Amniotic stem cell (primary cell): ENCODE results near the gene CCDC88C.
"Not testable (repeated sequence)": the region's sequence is repeated elsewhere in the genome, so short reads cannot be mapped to it uniquely, and the experiment has no call there.

Experiments
- DNase-seq: peaks from one replicate; lab custom pipeline; 2025; lab: John Stamatoyannopoulos, UW

The CCDC88C gene

GRCh38 chr14:91269076-91269991 lies 148.3 kb downstream of the CCDC88C start:
- no peak for DNase-seq

- DNase-seq: no peak
These were observed 149.6 kb downstream of the CCDC88C start for GRCh38 chr14:91267965-91268437.

DNA sequence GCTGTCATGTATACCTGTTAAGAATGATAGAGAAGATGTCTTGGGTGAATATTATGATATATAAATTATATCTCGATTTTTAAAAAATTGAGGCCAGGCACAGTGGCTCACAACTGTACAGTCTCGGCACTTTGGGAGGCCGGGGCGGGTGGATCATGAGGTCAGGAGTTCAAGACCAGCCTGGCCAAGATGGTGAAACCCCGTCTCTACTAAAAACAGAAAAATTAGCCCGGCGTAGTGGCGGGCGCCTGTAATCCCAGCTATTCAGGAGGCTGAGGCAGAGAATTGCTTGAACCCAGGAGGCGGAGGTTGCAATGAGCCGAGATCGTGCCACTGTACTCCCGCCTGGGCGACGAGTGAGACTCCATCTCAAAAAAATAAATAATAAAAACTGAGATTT lies 151.3 kb downstream of the CCDC88C start:
- DNase-seq: not testable (repeated sequence)

GRCh38 chr14:91265404-91265803 lies 152.2 kb downstream of the CCDC88C start:
- no peak for DNase-seq

DNA sequence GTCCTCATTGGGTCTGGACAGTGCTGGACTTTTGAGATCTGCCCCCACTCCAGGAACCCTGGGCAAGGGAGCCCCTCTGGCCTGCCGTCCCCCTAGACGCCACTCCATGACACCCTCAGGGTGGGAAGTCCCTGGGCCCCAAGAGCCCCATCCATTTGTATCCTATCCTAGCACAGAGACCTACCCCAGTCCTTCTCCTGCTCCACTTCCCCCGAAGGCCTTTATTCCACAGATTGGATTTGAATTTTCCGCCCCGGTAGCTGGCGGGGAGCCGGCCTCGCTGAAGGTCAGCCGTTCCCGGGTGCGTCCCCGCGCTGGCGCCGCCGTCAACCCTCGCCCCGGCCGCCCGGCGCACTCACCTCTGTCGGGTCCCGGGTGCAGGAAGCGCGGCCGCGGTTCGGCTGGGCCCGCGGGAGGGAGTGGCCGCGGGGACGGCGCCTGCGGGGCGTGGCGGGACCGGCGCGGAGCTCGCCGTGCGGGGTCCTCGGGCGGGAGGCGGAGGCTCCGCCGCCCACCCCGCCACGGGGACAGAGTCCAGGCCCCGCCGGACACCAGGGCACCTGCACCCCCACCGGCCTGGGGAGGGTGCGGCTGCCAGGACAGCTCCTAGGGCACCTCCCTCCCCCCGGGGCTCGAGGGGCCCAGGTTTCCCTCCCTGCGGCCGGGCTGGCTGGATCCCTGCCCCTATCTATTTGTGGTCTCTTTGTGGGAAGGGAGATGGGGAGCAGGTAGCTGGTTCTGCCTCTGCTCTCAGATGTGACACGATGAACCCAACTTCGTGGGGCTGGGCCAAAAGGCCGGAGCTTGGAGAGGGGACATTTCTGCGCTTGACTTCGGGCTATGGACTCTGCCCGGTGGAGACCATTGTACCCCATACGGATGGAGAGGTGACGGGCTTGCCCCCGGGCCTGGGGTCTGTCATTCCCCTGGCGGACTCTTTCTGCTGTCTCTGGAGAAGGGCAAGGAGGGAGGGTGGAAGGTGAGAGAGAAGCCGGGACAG lies 153.2 kb downstream of the CCDC88C start:
- no peak for DNase-seq

DNA sequence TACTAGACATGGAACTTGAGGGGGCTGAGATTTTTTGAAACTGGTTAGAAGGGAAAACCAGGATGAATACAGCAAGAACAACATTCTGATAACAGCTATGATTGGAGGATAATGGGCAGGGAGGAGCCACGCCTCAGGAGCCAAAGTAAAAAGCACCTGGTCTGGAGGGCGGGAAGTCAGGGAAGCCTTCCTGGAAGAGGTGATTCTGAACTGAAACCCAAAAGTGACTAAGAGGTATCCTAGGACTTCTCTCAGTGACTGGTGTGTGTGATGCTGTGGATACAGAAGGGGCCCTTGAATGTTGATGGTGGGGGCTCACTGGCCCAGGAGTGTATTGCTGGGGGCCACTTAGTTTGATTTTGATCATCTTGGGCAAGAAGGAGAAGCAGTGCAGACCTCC lies 154.3 kb downstream of the CCDC88C start:
- no peak for DNase-seq

GRCh38 chr14:91261986-91262549 lies 155.6 kb downstream of the CCDC88C start:
- DNase-seq: no peak

DNA sequence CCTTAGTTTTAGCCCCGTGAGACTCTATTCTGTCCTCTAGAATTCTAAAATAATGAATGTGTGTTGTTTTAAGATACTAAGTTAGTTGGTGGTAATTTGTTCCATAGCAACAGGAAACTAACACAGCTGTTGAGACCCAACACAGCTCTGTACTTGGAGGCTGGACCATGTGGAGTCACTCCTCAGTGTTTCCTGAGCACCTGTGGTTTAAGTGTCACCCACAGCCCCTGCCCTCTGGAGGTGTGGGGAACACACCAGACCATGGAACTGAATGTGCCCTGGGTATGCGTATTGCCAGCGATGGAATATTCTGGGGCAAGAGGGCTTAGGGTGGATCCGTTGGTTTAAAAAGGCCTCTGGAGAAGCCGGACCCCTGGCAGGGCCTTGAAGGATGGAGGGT lies 156.5 kb downstream of the CCDC88C start:
- DNase-seq: no peak

- no peak for DNase-seq
These were observed 158.7 kb downstream of the CCDC88C start for GRCh38 chr14:91258876-91259275.

DNA sequence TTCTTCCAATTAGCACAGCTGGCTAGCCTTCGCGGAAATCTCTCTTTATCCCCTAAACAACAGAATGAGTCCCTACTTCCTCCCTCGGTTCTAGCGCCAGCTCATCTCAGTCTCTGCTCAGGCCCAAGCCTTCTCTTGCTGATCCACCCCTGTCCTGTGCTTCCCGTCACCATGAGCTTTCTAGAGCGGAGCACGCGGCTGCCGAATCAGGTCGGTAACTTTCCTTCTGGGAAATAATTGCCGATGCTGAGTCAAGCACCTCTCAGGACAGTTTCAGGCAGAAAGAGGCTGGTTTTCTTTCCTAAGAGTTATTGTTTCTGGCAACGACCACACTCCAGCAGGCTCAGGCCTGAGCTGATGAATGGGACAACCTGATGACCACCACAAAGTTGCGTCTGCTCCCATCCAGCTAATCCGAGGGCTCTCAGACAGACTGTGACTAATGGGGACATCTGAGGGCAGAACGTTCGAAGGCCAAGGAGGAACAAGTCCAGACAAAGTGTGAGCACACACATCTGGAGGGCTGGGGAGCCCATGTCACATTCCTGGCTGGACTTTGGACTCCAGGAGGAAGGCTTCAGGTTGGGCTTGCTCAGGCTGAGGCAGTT lies 159.5 kb downstream of the CCDC88C start:
- DNase-seq: no peak

DNA sequence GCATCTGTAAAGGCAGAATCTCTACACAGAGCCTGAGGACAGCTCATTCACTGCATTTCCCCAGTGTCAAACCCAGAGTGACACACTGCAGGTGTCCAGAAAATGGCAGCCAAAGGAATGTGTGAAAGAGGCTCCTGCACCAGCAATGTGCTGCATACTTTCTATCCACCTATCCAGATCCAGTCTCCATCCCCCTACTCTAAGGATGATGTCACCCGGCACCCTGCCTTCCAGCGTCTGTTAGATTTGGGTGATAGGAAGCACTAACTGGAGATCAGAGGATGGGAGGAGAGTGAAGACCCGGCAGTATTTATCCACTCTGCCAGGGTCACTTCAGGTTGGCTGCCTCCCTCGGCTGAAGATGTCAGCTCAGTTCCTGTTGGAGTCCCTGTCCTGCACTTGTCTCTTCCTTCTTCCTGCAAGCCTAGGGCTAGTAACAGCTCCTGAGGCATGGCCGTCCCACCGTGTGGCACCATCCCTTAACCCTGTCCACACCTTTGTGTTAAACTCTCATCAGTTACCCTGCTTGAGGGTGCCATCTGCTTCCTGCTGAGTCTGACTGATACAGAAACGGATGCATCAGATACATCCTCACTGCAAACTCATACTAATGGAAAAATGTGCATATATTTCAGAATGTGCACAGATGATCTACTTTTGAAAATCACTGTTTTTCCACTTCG lies 160.2 kb downstream of the CCDC88C start:
- no peak for DNase-seq

GRCh38 chr14:91256661-91257060 lies 161.0 kb downstream of the CCDC88C start:
- DNase-seq: no peak

DNA sequence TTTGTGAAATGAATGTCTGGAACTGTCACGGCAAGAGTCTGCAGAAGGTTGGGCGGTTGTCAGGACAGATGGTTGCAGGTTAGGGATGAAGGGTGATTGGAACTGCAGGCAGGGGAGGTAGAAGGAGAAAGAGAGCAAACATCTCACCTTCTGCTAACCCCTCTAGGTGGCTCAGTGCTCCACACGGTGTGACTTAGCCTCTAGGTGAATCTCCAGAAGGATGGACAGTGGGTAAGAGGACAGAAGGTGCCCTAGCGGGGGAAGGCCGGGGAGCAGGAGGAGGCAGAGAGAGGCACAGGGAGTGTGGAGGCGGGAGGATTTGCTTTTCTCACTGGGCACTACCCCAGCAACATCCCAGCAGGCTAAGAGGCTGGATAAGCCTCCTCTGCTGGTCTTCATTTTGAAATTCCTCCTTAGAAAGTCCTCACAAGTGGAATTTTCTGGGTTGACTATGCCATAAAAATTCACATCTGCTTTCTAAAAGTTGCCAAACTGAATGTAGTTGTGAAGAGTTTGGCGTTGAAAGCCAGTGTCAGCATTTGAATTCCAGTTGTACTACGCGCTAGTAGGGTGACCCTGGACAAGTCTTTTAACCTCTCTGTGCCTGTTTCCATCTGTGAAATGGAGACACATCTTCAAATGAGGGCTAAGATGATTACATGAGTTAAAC lies 162.5 kb downstream of the CCDC88C start:
- DNase-seq: no peak

DNA sequence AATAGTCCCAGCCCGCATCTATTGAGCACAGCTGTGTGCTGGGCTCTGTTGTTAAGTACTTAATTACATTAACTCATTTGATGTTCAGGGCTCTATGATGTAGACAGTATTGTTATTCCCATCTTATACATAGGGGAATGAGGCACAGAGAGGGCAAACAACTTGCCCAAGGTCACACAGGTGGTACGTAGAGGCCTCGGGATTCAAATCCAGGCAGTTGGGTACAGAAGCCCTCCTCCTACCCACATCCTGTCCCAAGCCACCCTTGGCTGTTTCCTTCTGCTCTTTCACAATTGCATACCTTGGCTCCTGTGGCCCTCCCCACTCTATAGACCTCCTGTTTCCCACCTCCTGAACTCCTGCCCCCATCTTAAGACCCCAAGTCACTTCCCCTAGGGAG lies 163.2 kb downstream of the CCDC88C start:
- no peak for DNase-seq

DNA sequence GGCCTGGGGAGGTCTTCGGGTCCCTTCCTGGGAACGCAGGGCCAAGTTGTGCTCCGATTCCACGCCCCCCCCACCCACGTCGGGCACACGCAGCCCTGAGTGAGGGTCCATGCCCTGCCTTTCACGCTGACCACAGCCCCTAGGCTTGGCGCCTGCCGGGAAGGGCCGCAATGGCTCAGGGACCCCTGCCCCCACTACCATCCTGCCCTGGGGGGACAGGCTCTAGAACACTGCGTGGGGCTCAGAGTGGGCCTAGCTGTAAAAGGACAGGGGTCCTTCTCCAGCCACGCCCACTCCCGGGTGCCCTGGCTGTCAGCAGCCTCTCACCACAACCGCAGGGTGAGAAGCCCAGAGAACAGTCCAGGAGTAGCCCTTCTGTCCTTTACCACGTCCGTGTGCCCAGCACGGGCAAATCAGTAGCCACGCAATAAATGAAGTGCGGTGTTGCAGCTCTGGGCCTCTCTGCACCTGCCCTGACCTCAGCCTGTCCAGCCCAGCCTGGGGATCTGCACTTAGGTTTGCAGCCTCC lies 163.8 kb downstream of the CCDC88C start:
- no peak for DNase-seq

- no peak for DNase-seq
These were observed 164.5 kb downstream of the CCDC88C start for GRCh38 chr14:91252871-91253794.

DNA sequence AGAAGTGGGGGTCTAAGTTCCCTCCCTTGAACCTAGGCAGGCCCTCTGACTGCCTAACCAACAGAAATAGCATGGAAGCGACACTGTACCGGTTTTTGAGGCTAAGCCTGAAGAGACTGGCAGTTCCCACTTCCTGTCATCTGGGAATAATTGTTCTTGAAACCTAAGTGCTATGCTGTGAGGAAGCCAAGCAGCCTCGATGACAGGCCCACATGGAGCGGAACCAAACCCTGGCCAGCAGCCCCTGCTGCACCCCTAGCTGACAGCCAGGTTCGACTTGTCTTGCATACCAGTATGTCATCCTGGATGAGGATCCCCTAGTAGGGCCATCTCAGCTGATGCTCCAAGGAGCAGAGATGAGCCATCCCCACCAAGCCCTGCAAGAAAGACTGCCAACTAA lies 166.7 kb downstream of the CCDC88C start:
- no peak for DNase-seq

DNA sequence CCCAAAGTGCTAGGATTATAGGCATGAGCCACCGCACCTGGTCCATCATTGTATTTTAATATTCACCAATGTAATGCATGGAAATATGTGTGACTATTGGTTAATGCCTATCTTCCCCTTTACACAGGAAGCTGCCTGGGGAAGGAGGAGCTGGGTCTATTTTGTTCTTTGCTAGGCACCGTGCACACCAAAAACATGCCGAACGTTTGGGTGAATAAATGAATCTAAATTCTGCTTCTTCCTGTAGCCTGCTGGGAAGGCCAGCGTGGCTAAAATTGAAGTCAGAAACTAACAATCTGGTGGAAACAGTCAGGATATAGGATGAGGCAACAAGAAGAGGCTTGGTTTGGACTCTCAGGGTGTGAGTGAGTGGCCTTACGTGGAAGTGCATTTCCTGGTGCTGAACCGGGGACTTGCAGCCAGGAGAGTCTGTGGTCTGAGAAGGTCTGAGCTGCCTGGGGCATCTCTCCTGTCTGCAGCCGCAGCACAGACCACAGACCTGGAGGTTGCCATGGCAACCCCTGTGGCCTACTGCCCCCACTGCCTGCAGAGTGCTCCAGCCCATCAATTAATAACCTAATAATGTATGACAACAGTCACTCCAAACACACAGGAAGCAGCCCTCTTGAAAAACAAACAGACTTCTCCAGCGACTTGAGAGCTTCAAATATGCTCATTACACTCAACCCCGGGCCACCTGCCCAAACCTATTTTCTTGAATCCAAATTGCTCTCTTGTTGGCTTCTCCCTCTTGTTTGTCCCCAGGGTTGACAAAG lies 167.6 kb downstream of the CCDC88C start:
- DNase-seq: no peak
